RPMI7951 (cell line): Measurements from ENCODE around the gene XG. TPM values are rescaled to one million over a fixed set of nuclear protein-coding genes. Genes with fewer than 3 reads are reported as not detected.

ENCODE experiments used
- total RNA-seq: library from RNA; depleted of rRNA; stranded (reverse); fragments of >200 nt; shearing (Covaris generic); gene quantifications from 2 replicates; pipeline ENCODE4 v1.2.3, GENCODE V29; 2014; rRNA removed

XG gene
- total RNA-seq, 1 experiment from 2014 or later = not detected

Other genes starting within 250 kb of the XG start
- gene CD99, start 60.7 kb upstream of the XG start, total RNA-seq = 444 and 519 TPM in 2 replicates
- gene GYG2, start 76.9 kb downstream of the XG start, total RNA-seq = 0.20 and 1.2 TPM in 2 replicates
- gene ARSD, start 177.3 kb downstream of the XG start, total RNA-seq = 11.2 and 13.5 TPM in 2 replicates